IPS DF 4.7 (cell line): ENCODE measurements around the gene KCNQ1.

Experiments
- DNase-seq: peaks from one replicate; pipeline ENCODE4 v3.0.0-alpha.2; 2013; ENCODE audit warnings: low spot score; ENCODE audit errors: extremely low read depth

Gene KCNQ1

DNA sequence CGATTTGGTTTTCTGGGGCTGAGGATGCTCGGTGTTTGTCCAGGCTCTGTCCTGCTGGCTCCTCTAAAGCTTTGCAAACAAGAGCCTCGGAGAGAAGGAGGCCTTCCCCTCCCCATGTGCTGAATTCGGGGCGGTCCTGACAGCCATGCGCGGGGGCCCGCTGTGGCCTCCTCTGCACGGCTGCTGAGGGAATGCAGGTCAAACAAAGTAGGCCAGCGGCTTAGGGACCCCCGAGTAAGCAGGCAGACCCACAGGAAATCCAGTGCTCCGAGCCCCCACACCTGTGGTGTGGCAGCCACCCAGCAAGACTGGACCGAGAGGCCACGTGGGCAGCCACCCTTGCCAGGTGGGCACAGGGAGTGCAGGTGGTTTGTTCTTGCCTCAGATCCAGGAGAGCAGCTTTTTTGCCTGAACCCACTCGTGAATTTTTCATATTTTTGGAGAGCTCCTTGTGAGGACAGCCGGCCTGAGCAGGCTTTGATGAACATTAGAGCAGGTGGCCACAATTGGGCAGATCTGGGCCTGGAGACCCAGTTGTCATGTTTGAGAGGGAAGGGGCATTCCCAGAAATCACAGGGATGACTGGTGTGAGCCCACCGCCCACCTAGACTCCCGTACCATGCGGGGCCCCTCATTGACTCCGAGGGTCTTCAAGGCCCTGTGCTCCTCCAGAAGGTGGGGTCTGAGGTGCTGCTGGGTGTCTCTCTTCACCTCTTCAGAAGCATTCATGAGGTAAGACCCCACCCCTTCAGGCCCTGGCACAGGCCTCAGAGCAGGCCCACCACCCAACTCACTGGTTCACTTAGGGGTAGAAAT, 298.0 kb downstream of the KCNQ1 start:
- no peak for DNase-seq

DNA sequence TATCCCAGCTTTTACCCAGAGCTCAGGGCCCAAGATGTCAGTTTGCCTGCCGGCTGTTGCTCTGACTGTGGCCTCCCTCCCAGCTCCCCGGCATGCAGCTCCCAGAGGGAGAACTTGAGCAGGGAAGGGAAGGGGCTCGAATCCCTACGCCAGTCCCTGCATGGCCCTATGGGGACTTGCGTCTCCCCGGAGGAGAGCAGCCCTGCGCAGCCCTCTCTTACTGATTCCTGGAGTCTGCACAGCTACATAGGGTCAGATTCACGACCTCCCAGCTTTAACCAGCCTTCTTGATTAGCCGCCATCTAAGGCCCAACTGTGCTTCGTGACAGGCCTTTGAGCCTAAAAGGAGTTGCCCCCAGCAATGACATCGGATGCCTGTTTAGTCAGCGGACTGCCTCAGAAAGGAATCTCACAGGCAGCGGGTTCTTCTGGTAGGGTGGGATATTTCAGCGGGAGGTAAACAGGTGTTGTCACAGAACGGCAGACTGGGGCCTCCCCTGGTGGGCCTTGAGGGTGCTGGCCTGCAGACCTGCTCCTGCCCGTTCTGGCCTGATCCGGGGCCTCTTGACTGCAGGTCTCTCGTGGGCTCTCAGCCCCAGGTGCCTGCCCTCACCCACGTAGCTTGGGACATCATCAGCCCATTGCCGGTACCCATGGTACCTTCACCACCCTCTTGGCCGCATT, 298.8 kb downstream of the KCNQ1 start:
- no peak for DNase-seq

DNA sequence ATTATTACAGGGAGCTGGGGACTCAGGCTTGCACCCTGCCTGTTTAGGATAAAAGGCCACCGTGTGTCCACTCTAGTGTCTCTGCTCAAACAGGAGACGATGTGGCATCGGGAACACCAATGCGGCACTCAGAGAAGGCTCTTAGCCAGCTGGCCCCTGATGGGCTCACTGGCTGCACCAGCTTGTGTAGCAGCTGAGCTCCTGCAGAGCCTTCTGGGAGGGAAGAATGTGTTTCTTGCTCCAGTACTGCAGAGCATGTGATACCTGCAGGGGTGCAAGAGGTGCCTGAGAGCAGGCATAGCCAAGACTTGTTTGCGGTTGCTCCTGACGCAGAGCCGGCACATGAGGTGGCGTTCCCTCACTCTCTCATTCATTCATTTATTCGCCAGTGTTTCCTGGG, 299.4 kb downstream of the KCNQ1 start:
- DNase-seq: no peak

DNA sequence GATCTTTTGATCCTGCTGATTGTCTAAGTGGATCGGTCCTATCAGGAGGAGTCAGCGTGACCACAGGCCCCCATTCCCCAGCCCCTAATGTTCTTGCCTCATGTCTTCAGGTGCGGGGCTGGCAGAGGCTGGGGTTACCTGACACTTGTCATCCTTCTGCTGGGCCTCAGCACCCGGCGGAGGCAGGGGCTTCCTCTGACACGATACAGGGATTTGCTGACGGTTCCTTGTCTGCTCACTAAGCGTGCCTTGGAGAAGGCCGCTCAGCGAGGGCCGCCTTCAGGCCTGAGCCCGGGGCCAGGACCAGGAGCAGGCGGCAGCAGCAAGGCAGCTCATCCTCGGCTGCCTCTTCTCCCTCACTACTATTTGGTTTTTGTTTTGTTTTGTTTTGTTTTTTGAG, 300.7 kb downstream of the KCNQ1 start:
- DNase-seq: no peak

DNA sequence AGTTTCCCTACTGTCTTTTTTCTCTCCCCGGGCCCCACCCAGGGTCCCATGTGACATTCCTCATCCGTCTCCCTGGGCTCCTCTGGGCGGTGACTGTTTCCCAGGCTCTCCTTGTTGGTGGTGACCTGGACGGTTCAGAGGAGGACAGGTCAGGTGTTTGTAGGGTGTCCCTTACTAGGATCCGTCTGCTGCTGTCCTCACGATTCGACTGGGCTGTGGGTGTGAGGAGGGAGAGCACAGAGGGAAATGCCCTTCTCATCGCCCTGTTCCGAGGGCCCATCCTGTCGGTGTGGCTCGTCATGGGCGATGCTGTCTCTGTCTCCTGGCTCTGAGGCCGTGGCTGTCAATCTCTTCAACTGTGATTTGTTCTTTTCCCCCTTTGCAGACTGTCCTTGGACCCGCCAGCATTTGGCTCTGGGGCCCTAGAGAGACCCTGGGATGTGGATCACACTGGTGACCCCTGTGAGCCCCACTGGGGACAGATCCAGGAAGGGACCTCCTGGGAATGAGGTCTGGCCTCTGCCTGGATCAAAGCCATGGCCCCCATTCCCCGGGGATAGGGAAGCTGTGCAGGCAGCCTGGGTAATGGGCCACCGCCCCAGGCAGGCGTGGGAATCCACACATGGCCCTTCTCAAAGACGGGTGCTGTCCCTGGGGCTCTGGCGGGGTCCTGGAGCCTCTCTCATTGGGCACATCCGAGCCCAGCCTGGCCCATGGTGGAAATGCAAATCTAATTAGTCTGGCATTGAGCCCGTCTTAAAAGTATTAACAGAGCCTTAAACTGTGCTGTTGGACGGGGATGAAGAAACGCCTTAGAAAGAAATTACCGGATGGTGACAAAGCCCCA, 301.8 kb downstream of the KCNQ1 start:
- no peak for DNase-seq

DNA sequence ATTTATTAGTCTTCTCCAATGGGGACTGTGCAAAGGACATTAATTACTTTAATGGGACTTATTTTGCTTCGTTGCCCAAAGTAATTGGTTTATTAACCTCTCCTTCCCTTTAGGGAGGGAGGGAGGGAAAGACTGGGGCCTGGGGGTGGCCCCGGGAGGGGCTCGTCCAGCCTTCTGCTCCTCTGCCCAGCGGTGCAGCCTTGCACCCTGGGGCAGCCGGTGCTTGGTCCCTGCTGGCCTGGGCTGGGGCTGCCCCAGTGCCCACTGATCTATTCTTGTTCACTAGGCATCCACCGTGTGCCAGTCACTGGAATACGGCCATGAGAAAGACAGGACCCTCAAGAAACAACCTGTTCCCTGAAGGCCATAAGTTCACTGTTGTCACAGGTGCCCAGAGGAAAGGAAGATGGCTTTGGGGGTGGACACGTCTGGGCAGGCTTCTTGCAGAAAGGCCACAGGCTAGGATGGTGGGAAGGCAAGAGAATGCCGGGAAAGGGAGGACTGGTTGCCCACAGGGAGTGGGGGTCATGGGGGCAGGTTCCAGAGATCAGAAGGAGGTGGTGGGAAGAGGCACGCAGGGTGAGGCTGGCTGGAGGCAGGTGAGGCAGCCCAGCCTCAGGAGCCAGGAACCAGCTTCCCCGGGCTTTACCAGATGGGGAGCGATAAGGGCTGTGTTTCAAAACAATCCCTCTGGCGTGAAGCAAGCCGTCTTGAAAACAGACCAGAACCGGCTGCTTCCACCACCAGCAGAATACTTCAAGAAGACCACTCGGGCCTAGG, 302.6 kb downstream of the KCNQ1 start:
- no peak for DNase-seq

DNA sequence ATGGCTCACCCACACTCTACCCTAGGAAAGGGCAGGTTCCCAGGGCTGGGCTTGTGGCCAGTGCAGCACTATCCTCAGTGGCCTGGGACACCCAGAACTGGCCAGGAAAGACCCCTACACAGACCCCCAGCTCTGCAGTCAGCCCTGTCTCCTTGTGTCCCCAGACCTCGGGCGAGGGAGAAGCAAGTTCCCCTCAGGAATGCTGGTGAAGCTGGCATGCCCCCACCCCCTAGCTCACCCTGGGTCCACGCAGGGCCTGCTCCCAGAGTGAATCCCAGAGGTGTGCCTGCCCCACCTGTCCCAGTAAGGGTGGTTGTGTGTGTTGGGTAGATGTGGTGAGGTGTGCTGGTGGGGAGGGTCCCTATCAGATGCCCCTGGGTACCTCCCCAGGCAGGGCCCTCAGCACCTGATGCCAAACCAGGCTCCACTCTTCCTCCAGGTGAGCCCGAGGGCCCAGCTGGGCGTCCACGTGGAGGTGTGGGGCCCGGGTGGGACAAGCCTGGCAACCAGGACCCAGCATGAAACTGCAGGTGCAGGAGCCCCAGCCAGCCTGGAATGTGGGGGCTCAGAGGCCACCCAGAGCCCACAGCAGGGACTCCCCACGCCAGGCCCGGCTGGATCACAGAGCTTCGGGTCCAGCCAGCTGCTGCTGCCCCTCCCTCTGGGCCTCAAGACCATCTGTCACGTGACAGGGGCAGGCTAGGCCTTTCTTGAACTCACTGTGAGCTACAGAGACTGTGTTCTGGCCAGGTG, 303.4 kb downstream of the KCNQ1 start:
- DNase-seq: no peak

DNA sequence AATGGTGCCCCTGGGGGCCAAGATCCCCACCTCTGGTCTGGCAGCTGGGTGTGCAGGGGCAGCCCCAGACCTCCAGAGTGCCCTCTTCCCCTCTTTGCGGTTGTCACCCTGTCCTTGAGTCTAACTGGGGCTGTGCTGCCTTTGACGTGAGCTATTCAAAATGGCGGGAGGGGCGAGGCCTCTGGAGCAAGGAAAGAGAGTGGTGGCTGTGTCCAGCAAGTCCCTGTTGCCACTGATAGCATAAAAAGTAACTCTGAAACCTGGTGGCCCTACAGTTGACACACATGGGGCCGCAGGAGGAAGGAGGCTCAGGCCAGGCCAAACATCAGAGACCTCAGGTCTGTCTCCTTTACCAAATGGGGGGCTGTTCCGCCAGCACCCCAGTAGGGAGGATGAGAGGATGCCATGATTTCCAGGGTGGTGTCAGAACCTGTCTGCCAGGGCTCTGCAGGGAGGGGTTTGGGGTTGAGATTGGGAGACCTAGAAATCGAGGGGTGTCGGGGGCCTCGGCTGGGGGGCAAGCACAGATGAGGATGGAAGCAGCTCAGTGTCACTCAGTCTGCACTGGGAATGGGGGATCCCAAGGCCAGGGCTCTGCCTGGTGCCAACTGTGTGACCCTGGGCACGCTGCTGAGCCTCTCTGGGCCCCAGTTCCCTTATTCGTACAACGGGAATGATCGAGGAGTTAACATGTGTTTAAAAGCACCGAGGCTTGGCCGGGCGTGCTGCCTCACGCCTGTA, 304.2 kb downstream of the KCNQ1 start:
- no peak for DNase-seq

DNA sequence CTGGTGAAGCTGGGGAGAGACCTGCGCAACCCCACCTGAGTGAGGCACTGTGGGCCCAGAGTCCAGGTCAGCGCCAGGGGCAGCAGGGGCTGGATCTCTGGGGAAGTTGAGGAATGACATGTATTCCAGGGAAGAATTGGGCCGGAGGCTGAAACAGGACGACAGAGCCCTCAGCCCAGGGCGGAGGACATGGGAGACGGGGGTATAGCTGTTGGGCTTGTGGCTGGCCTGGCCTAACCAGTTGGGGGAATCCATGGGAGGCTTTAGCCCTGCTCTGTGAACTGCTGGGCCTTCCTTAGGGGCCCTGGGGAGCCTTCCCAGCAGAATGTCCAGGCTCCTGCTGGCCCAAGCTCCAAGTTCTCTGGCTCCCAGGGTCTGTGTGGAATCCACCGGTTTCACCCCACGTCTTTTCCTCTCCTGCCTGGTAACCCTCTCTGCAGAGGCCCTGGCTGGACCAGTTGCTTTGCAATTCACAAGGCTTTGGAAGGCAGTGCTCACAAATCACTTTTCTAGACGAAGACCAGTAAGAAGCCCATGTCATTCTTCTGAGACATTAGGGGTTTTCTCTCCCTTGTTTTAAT, 305.4 kb downstream of the KCNQ1 start:
- no peak for DNase-seq

DNA sequence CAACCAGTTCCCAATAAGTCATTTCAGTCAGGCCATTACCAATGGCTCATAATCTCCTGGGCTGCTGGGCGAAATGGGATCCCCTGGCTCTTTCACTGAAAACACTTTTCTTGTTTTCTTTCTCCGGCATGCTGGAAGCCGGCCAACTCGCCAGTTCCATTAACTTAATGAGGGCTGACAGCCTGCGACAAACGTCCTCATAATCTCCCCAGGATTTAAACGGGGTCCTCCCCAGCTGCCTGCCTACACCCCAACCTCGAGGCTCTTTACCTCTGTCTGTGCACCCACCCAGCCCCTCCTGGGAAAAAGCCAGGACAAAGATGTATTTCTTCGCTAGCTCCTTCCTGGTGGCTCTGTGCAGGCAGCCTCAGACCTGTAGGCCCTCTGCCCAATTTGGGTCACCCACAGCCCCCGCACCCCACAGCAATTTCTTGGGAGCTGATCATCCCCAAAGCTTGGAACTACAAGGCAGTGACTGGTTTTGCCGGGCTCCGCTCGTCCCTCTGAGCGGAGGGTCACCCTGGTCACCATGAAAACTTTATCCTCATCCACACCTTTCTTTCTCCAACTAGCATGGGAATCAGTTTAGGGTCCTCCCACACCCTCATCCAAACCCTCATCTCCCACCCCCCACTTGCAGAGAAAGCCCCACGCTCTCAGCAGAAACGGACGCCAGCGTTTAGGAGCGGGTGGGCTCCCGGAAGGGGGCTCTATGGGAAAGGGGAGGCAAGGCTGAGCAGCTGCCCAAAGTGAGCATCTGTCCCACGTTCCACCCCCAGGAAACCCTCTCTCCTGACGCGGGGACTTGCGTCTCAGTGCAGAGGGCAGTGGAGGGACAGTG, 306.1 kb downstream of the KCNQ1 start:
- no peak for DNase-seq

DNA sequence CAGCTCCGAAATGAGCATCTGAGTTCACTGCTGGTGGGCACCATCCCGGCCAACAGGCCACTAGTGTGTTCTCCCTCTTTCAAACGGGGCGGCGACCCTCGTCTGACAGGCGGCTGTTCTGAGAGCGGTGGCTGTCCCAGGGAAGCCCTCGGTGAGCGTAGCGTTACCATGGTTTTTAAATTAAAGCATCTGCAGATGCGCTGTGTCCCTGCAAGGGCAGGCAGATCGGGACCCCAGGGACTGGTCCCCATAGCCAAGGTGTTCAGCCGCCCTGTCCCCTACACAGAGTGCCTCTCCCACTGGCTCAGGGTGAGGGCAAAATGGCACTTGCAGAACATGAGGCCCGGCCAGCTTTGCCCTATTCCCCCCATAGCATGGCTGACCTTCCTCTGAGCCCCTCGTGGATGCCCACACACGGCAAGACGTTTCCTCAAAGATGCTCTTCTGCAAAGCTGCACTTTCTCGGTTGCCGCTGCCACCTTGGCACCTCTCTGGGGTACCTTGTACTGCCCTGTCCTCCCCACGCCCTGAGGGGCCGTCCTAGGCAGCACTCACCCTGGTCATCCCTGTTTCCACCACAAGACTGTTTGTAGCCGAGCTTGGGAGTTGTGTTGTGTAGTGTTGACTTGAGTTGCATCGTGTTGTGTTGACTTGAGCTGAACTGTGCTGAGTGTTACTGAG, 306.9 kb downstream of the KCNQ1 start:
- no peak for DNase-seq

DNA sequence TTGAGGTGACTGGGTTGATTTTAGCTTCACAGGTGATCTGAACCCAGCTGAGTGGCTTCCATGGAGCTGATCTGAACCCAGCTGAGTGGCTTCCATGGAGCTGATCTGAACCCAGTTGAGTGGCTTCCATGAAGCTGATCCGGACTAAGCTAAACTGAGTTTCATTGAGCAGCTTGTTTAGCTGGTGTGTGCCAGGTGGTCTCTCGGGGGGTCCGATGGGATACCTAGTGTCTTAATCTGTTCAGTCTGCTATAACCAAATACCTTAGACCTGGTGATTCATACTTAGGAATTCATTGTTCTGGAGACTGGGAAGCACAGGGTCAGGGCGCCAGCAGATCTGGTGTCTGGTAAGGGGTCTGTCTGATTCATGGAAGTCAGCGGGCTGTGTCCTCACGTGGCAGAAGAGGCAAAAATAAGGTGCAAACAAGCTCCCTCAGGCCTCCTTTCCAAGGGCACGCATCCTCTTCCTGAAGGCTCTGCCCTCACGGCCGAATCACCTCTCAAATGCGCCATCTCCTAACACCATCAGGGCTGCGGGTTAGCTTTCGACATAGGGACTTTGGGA, 307.5 kb downstream of the KCNQ1 start:
- DNase-seq: no peak

DNA sequence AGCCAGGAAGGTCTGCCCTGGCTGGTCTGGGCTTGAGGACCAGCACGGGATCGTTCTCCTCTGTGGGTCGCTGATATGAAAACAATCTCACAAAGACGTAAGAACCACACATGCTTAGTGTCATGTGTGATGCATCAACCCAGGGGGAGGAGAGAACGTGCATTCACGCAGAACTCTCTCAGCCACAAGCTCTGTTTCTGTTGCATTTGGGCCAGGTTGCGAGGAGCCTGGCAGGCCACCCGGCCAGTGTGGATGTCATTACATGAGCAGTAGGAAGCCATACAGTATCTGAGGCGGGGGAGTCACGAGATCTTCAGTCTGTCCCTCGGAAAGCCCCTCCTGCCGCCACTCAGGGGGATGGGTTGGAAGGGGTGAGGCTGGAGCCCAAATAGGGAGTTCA, 308.1 kb downstream of the KCNQ1 start:
- DNase-seq: no peak

DNA sequence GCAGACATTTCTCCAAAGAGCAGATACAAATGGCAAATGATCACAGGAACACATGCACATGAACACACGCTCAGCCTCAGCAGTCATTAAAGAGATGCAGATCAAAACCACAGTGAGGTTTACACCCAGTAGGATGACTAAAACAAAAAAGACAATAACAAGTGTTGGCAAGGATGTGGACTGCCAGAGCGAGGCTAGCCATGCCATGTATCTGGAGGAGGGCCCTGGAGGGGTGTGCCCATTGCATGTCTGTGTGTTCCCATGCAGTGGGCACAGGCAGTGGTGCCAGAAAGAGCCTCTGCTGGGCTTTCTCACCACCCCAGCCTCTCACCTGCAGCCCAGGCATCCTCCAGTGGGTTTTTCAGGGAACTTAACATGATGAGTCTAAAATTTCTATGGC, 309.2 kb downstream of the KCNQ1 start:
- no peak for DNase-seq

DNA sequence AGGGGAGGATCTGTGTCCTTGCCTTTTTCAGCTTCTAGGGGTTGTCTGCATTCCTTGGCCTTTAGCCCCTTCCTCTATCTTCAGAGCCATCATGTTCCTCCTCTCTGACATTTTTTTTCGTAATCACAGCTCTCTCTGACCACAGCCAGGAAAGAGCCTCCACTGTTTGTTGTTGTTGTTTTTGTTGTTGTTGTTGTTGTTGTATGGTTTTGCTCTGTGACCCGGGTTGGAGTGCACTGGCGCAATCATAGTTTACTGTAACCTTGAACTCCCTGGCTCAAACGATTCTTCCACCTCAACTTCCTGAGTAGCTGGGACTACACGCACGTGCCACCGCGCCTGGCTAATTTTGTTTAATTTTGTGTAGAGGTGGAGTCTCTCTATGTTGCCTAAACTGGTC, 310.3 kb downstream of the KCNQ1 start:
- no peak for DNase-seq

DNA sequence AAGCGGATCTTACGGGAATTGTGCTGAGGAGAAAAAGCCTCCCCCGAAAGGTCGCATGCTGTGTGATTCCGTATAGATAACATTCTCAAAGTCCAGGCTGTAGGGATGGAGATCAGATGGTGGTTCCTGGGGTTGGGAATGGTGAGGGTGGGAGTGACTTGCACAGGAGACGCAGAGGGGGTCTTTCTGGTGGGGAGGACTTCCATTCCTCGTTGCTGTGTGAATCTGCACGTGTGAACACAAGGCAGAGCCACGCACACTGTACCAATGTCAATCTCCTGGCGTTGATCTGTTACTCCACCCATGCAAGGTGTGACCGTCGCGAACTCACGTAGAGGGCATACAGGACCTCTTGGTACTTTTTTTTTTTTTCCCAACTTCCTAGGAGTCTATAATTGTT, 313.9 kb downstream of the KCNQ1 start:
- no peak for DNase-seq
